ENCODE data around the gene ERBB4.

The ERBB4 gene

DNA sequence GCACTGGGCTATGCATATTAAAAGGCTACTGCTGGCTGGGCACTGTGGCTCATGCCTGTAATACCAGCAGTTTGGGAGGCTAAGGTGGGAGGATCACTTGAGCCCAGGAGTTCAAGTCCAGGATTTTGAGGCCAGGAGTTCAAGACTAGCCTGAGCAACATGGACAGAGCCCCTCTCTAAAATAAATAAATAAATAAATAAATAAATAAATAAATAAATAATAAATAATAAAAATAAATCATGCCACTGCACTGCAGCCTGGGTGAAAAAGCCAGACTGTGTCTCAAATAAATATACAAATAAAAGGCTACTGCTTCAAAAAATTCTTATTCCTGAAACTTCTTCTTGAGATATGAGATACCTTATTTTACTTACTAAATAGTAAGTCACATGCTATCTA is 439.6 kb downstream of the ERBB4 start:
- TF ChIP-seq CTCF (IDR thresholded peaks at IDR 0.05; ENCODE audit: low read depth, low read length), result no peak
- Histone ChIP-seq H3K36me3 (no peaks in the 10 kb centered on the region), H3K4me3 (ENCODE audit: low read depth, low read length) (no peak overlapping the region), H3K4me1 (no peaks in the 10 kb centered on the region), H3K27me3 (no peaks in the 10 kb centered on the region), H3K9me3 (no peaks in the 10 kb centered on the region)
- no peak for DNase-seq

DNA sequence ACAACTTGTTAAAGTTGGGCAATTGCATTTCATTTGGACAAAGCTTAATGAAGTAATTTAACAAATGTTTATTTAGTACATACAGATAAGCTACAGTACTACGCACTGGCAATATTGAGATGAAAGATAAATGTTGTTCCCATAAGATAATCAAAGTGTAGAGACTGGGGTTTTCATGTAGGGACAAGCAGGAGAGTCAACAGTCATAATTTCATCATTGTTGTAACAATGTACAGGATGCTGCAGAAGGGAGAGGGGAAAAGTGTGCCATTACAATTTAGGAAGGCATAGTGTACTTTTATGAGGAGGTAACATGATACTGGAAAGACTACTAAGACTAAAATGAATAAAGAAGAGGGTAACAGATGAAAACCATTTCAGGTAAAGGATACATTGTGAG is 441.6 kb downstream of the ERBB4 start:
- no peaks in the 10 kb centered on the region for H3K4me1 ChIP-seq
- TF ChIP-seq CTCF (IDR thresholded peaks at IDR 0.05; ENCODE audit: low read depth, low read length), result no peak
- no peaks in the 10 kb centered on the region for H3K9me3 ChIP-seq
- DNase-seq, result no peak
- H3K4me3 ChIP-seq (ENCODE audit: low read depth, low read length), result no peak overlapping the region
- H3K27me3 ChIP-seq, result no peaks in the 10 kb centered on the region
- H3K36me3 ChIP-seq, result no peaks in the 10 kb centered on the region

GRCh38 chr2:212089873-212090272 is 448.7 kb downstream of the ERBB4 start:
- peaks cover 9% of the 10 kb centered on the region for H3K4me1 ChIP-seq
- no peak for TF ChIP-seq CTCF (IDR thresholded peaks at IDR 0.05; ENCODE audit: low read depth, low read length)
- H3K27me3 ChIP-seq, result no peaks in the 10 kb centered on the region
- H3K36me3 ChIP-seq, result no peaks in the 10 kb centered on the region
- DNase-seq, result no peak
- H3K9me3 ChIP-seq, result no peaks in the 10 kb centered on the region
- H3K4me3 ChIP-seq (ENCODE audit: low read depth, low read length), result no peak overlapping the region

DNA sequence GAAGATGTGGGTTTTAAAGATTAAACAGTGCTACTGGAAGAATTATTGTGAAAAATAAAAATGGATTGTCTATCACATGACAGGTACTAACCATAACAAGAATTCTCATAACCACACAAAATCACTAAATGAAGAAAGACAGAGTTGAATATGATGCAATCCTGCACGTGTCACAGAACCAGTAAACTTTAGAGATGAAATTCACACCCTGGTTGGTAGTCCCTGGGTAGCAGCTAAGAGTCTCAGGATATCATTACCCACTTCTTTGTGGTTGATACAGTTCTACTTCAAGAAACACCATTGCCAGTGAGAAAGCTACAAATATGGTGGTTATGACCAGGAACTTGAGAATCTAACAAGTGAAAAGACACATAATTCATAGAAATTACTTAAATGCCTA is 450.2 kb downstream of the ERBB4 start:
- no peak for DNase-seq
- H3K4me3 ChIP-seq (ENCODE audit: low read depth, low read length), result no peak overlapping the region
- H3K36me3 ChIP-seq, result no peaks in the 10 kb centered on the region
- no peaks in the 10 kb centered on the region for H3K9me3 ChIP-seq
- no peaks in the 10 kb centered on the region for H3K27me3 ChIP-seq
- H3K4me1 ChIP-seq, result peaks cover 9% of the 10 kb centered on the region
- TF ChIP-seq CTCF (IDR thresholded peaks at IDR 0.05; ENCODE audit: low read depth, low read length), result no peak

GRCh38 chr2:212083492-212083891 is 455.1 kb downstream of the ERBB4 start:
- TF ChIP-seq CTCF (IDR thresholded peaks at IDR 0.05; ENCODE audit: low read depth, low read length), result no peak
- Histone ChIP-seq H3K36me3 (no peaks in the 10 kb centered on the region), H3K9me3 (no peaks in the 10 kb centered on the region), H3K4me3 (ENCODE audit: low read depth, low read length) (no peak overlapping the region), H3K27me3 (no peaks in the 10 kb centered on the region), H3K4me1 (peaks cover 4% of the 10 kb centered on the region)
- no peak for DNase-seq

- Histone ChIP-seq H3K36me3 (no peaks in the 10 kb centered on the region), H3K4me3 (ENCODE audit: low read depth, low read length) (no peak overlapping the region), H3K4me1 (no peaks in the 10 kb centered on the region; the same call in 1 of the 2 replicates), H3K27me3 (no peaks in the 10 kb centered on the region), H3K9me3 (no peaks in the 10 kb centered on the region)
- no peak for TF ChIP-seq CTCF (IDR thresholded peaks at IDR 0.05; ENCODE audit: low read depth, low read length)
- no peak for DNase-seq
These were observed 460.5 kb downstream of the ERBB4 start for GRCh38 chr2:212078103-212078502.
